ENCODE data around the gene PCYT1B. TPM values are rescaled to one million over a fixed set of nuclear protein-coding genes. Genes with fewer than 3 reads are reported as not detected.

Gene PCYT1B
- total RNA-seq, 1 experiment from 2014 or later, result 24.7 TPM

DNA sequence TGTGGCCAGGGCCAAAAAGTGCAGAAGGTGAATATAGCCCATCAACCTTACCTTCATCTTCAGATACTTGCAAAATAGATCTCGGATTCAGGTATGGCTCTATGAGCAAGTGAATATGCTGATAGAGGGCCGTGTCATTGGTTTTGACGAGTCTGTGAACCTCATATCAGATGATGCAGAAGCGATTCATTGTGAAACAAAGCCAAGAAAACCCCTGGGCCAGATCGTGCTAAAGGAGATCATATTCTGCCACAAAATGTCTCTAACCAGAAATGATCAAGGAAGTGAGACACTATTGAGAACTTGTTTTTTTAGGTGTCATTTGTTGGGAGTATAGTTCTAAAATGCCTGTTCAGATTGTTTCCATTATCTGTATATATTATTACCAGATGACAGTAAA lies 133.7 kb downstream of the PCYT1B start:
- Mint-ChIP-seq H3K4me1 (ENCODE audit: low read depth, unreplicated experiment) (no peaks in the 10 kb centered on the region), H3K27ac (ENCODE audit: unreplicated experiment) (no peak overlapping the region), H3K36me3 (ENCODE audit: insufficient read depth, unreplicated experiment) (no peaks in the 10 kb centered on the region), H3K27me3 (ENCODE audit: insufficient read depth, unreplicated experiment) (no peaks in the 10 kb centered on the region), H3K9me3 (ENCODE audit: unreplicated experiment) (no peaks in the 10 kb centered on the region), H3K4me3 (ENCODE audit: unreplicated experiment) (no peak overlapping the region)
- intact Hi-C loops (cut with micrococcal nuclease; ENCODE audit: unreplicated experiment), result no loop called here
- BruUV-seq (replicated peaks), result no TSS peak
- TF ChIP-seq, protein P1, sequence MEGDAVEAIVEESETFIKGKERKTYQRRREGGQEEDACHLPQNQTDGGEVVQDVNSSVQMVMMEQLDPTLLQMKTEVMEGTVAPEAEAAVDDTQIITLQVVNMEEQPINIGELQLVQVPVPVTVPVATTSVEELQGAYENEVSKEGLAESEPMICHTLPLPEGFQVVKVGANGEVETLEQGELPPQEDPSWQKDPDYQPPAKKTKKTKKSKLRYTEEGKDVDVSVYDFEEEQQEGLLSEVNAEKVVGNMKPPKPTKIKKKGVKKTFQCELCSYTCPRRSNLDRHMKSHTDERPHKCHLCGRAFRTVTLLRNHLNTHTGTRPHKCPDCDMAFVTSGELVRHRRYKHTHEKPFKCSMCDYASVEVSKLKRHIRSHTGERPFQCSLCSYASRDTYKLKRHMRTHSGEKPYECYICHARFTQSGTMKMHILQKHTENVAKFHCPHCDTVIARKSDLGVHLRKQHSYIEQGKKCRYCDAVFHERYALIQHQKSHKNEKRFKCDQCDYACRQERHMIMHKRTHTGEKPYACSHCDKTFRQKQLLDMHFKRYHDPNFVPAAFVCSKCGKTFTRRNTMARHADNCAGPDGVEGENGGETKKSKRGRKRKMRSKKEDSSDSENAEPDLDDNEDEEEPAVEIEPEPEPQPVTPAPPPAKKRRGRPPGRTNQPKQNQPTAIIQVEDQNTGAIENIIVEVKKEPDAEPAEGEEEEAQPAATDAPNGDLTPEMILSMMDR (IDR thresholded peaks at IDR 0.05; ENCODE audit: insufficient read depth in 1 of 2, low read depth in 1 of 2, low read length in 1 of 2, severe bottlenecking in 1 of 2, unreplicated experiment in 1 of 2), result no peak
- H3K27me3 ChIP-seq (replicated peaks; ENCODE audit: control insufficient read depth, insufficient read depth, low read length), result no peaks in the 10 kb centered on the region
- ChIA-PET CTCF (no interaction called here), POLR2A (no interaction called here)
- H3K4me1 ChIP-seq, result no peaks in the 10 kb centered on the region
- H3K4me3 ChIP-seq (ENCODE audit: low read depth, low read length), result no peak overlapping the region
- no peak for DNase-seq
- no peaks in the 10 kb centered on the region for H3K9me3 ChIP-seq
- no peaks in the 10 kb centered on the region for H3K36me3 ChIP-seq (ENCODE audit: control insufficient read depth, insufficient read depth, low read length)

GRCh38 chrX:24508375-24508774 lies 138.8 kb downstream of the PCYT1B start:
- no peak for DNase-seq
- Mint-ChIP-seq H3K27ac (ENCODE audit: unreplicated experiment) (no peak overlapping the region), H3K4me3 (ENCODE audit: unreplicated experiment) (no peak overlapping the region), H3K27me3 (ENCODE audit: insufficient read depth, unreplicated experiment) (no peaks in the 10 kb centered on the region), H3K36me3 (ENCODE audit: insufficient read depth, unreplicated experiment) (no peaks in the 10 kb centered on the region), H3K9me3 (ENCODE audit: unreplicated experiment) (no peaks in the 10 kb centered on the region), H3K4me1 (ENCODE audit: low read depth, unreplicated experiment) (peaks cover 7% of the 10 kb centered on the region)
- ChIA-PET CTCF (no interaction called here), POLR2A (no interaction called here)
- H3K9me3 ChIP-seq, result no peaks in the 10 kb centered on the region
- H3K4me1 ChIP-seq, result peaks cover 4% of the 10 kb centered on the region; the same call in 1 of the 2 replicates
- TF ChIP-seq, protein P1 (IDR thresholded peaks at IDR 0.05; ENCODE audit: insufficient read depth in 1 of 2, low read depth in 1 of 2, low read length in 1 of 2, severe bottlenecking in 1 of 2, unreplicated experiment in 1 of 2), result no peak
- no peaks in the 10 kb centered on the region for H3K27me3 ChIP-seq (replicated peaks; ENCODE audit: control insufficient read depth, insufficient read depth, low read length)
- intact Hi-C loops (cut with micrococcal nuclease; ENCODE audit: unreplicated experiment), result no loop called here
- no peaks in the 10 kb centered on the region for H3K36me3 ChIP-seq (ENCODE audit: control insufficient read depth, insufficient read depth, low read length)
- no TSS peak for BruUV-seq (replicated peaks)
- H3K4me3 ChIP-seq (ENCODE audit: low read depth, low read length), result no peak overlapping the region

Other genes with a start within 250 kb of the PCYT1B start
- gene PDK3, start 182.1 kb downstream of the PCYT1B start, total RNA-seq (2022), result 4.0 and 4.9 TPM in 2 replicates
- gene POLA1, start 46.6 kb upstream of the PCYT1B start, total RNA-seq (2022), result 21.6 and 23.5 TPM in 2 replicates

Measured in Caco-2 (cell line).